ENCODE results near the gene RUFY4.
"Not testable (repeated sequence)": the region's sequence is repeated elsewhere in the genome, so short reads cannot be mapped to it uniquely, and the experiment has no call there.

RUFY4 gene

DNA sequence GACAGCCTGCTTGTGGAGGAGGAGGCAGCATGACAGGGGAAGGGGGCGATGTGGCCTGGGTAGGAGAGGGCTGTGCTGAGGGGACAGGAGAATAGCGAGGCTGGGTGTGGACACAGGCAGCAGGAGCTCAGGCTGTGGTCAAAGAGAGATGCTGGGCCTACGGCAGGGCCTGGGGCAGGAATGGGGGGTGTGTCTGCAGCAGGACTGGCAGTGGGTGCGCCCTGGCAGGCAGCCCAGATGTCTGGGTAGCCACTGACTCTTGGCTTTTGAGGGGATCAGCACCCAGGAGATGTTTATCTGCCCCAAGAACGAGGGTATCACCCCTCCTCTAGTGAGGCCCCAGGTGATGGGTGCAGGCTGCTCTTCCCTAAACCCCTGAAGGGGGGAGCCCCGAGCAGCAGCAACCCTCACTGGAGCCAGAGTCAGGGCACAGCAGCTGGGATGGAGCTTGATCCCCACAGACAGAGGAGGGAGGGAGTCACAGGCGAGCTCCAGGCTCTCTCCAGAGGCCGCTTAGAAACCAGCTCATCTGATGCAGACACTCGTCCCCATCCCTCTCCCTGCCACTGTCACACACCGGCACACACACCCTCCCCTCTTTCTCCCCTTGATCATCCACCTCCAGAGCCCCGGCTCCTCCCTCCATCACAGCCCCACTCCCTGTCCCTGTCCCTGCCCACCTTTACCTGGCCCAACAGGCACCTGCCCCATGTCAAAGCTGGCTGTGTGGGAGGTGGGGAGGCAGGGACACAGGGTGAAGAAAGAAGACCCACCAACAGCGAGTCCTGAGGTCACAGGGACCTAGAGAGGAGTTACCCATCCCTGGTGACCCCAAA is 36.5 kb upstream of the RUFY4 start:
- Histone ChIP-seq H3K9ac (ENCODE audit: low read length) (no peak overlapping the region), H3K36me3 (ENCODE audit: control insufficient read depth, insufficient read depth, low read length, severe bottlenecking) (no peaks in the 10 kb centered on the region), H3K9me3 (ENCODE audit: control insufficient read depth, low read length) (no peaks in the 10 kb centered on the region), H3K4me3 (ENCODE audit: low read length) (no peak overlapping the region), H3K27me3 (replicated peaks; ENCODE audit: control insufficient read depth, insufficient read depth, low read length) (peaks cover 4% of the 10 kb centered on the region), H3K4me1 (ENCODE audit: control insufficient read depth, insufficient read depth, low read length) (peaks cover 7% of the 10 kb centered on the region)
- no peak for DNase-seq (ENCODE audit: low read depth)

DNA sequence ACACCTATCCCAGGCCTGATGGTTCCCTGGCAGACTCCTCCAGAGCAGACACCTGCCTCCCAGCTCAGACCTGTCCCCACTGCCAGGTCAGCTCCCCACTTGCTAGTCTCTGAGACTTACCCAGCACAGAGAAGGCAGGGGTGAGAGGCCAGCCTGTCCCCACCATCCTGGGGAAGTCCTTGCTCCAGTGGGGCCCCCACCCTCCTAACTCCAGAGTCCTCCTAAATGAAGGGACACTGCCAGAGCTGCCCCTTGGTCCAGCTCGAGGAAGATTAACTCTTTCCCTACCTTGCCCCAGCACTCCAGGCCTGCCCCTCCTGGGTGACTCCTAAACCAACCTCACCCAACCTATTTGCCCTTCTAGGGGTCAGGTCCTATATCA is 35.9 kb upstream of the RUFY4 start:
- Histone ChIP-seq H3K9ac (ENCODE audit: low read length) (no peak overlapping the region), H3K4me3 (ENCODE audit: low read length) (no peak overlapping the region), H3K36me3 (ENCODE audit: control insufficient read depth, insufficient read depth, low read length, severe bottlenecking) (no peaks in the 10 kb centered on the region), H3K27me3 (replicated peaks; ENCODE audit: control insufficient read depth, insufficient read depth, low read length) (peaks cover 6% of the 10 kb centered on the region), H3K9me3 (ENCODE audit: control insufficient read depth, low read length) (no peaks in the 10 kb centered on the region), H3K4me1 (ENCODE audit: control insufficient read depth, insufficient read depth, low read length) (peaks cover 7% of the 10 kb centered on the region)
- no peak for DNase-seq (ENCODE audit: low read depth)

- H3K9me3 ChIP-seq (ENCODE audit: control insufficient read depth, low read length), result no peaks in the 10 kb centered on the region
- H3K4me1 ChIP-seq (ENCODE audit: control insufficient read depth, insufficient read depth, low read length), result peaks cover 7% of the 10 kb centered on the region
- H3K4me3 ChIP-seq (ENCODE audit: low read length), result no peak overlapping the region
- H3K9ac ChIP-seq (ENCODE audit: low read length), result peak overlapping the region; percentile 7
- no peak for DNase-seq (ENCODE audit: low read depth)
- no peaks in the 10 kb centered on the region for H3K36me3 ChIP-seq (ENCODE audit: control insufficient read depth, insufficient read depth, low read length, severe bottlenecking)
- peaks cover 6% of the 10 kb centered on the region for H3K27me3 ChIP-seq (replicated peaks; ENCODE audit: control insufficient read depth, insufficient read depth, low read length)
These were observed 35.2 kb upstream of the RUFY4 start for GRCh38 chr2:218033590-218034496.

- H3K4me3 ChIP-seq (ENCODE audit: low read length), result peak overlapping the region; percentile 69
- peak; percentile 84 for DNase-seq (ENCODE audit: low read depth)
- not testable (repeated sequence) for H3K36me3 ChIP-seq (ENCODE audit: control insufficient read depth, insufficient read depth, low read length, severe bottlenecking); H3K4me1 ChIP-seq (ENCODE audit: control insufficient read depth, insufficient read depth, low read length); H3K27me3 ChIP-seq (replicated peaks; ENCODE audit: control insufficient read depth, insufficient read depth, low read length); H3K9me3 ChIP-seq (ENCODE audit: control insufficient read depth, low read length)
- peak overlapping the region; percentile 7 for H3K9ac ChIP-seq (ENCODE audit: low read length)
These were observed 34.4 kb upstream of the RUFY4 start for GRCh38 chr2:218034497-218035213.

DNA sequence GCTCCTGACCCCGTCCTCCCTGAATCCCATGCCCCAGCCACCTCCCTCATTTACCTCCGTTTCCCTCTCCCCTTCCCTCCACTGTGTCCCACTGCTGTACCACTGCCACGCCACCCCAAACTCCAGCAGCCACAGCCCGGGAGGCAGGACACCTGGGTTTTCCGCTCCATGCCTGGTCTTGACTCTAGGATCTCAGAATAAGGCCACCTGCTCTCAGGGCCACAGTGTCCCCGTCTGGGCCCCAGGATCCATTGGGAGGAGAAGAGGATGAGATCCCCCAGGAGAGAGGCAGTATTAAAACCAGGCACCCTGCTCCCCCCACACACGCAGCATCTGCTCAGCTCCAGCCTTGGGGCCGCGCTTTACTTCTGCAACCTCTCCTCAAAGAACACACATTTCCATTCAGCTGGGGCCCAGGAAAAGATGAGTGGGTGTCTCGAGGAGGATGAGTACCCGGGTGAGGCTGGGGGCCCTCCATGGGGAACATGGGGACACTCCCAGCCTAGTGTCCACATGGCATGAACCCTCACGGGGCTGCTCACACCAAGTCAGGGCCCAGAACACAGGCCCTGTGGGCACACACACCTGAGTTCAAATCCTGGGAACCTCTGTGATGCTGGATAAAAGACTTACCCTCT is 33.5 kb upstream of the RUFY4 start:
- Histone ChIP-seq H3K9ac (ENCODE audit: low read length) (no peak overlapping the region), H3K4me3 (ENCODE audit: low read length) (no peak overlapping the region), H3K36me3 (ENCODE audit: control insufficient read depth, insufficient read depth, low read length, severe bottlenecking) (no peaks in the 10 kb centered on the region), H3K4me1 (ENCODE audit: control insufficient read depth, insufficient read depth, low read length) (no peaks in the 10 kb centered on the region), H3K9me3 (ENCODE audit: control insufficient read depth, low read length) (no peaks in the 10 kb centered on the region), H3K27me3 (replicated peaks; ENCODE audit: control insufficient read depth, insufficient read depth, low read length) (peaks cover 12% of the 10 kb centered on the region)
- DNase-seq (ENCODE audit: low read depth), result no peak

- Histone ChIP-seq H3K9me3 (ENCODE audit: control insufficient read depth, low read length) (no peaks in the 10 kb centered on the region), H3K4me1 (ENCODE audit: control insufficient read depth, insufficient read depth, low read length) (no peaks in the 10 kb centered on the region), H3K9ac (ENCODE audit: low read length) (no peak overlapping the region), H3K4me3 (ENCODE audit: low read length) (no peak overlapping the region), H3K36me3 (ENCODE audit: control insufficient read depth, insufficient read depth, low read length, severe bottlenecking) (no peaks in the 10 kb centered on the region), H3K27me3 (replicated peaks; ENCODE audit: control insufficient read depth, insufficient read depth, low read length) (peaks cover 12% of the 10 kb centered on the region)
- DNase-seq (ENCODE audit: low read depth), result no peak
These were observed 32.7 kb upstream of the RUFY4 start for GRCh38 chr2:218036371-218036770.

GRCh38 chr2:218039171-218039570 is 29.9 kb upstream of the RUFY4 start:
- DNase-seq (ENCODE audit: low read depth), result no peak
- Histone ChIP-seq H3K4me1 (ENCODE audit: control insufficient read depth, insufficient read depth, low read length) (no peaks in the 10 kb centered on the region), H3K9ac (ENCODE audit: low read length) (no peak overlapping the region), H3K36me3 (ENCODE audit: control insufficient read depth, insufficient read depth, low read length, severe bottlenecking) (no peaks in the 10 kb centered on the region), H3K9me3 (ENCODE audit: control insufficient read depth, low read length) (no peaks in the 10 kb centered on the region), H3K27me3 (replicated peaks; ENCODE audit: control insufficient read depth, insufficient read depth, low read length) (peaks cover 12% of the 10 kb centered on the region), H3K4me3 (ENCODE audit: low read length) (no peak overlapping the region)

DNA sequence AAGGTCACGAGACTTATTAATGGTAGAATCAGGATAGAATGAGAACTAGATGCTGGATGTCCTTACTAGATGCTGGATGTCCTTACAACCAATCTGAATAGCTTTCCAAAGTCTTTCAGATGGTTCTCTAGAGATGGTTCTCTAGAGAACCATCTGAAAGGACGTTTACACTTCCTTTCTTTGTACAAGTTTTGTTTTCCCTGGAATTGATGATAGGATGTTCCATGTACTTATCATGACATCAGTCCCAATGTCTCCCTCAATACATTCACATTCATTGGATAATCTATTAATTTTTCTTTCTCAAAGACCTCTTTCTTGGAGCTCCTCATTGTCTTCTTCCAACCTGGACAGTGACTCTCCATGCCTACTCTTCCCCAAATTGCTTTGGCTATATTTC is 28.2 kb upstream of the RUFY4 start:
- no peaks in the 10 kb centered on the region for H3K4me1 ChIP-seq (ENCODE audit: control insufficient read depth, insufficient read depth, low read length)
- peaks cover 12% of the 10 kb centered on the region for H3K27me3 ChIP-seq (replicated peaks; ENCODE audit: control insufficient read depth, insufficient read depth, low read length)
- no peak overlapping the region for H3K4me3 ChIP-seq (ENCODE audit: low read length)
- no peaks in the 10 kb centered on the region for H3K9me3 ChIP-seq (ENCODE audit: control insufficient read depth, low read length)
- H3K36me3 ChIP-seq (ENCODE audit: control insufficient read depth, insufficient read depth, low read length, severe bottlenecking), result no peaks in the 10 kb centered on the region
- no peak for DNase-seq (ENCODE audit: low read depth)
- H3K9ac ChIP-seq (ENCODE audit: low read length), result no peak overlapping the region

- H3K4me3 ChIP-seq (ENCODE audit: low read length), result no peak overlapping the region
- H3K36me3 ChIP-seq (ENCODE audit: control insufficient read depth, insufficient read depth, low read length, severe bottlenecking), result no peaks in the 10 kb centered on the region
- H3K27me3 ChIP-seq (replicated peaks; ENCODE audit: control insufficient read depth, insufficient read depth, low read length), result peaks cover 12% of the 10 kb centered on the region
- no peak overlapping the region for H3K9ac ChIP-seq (ENCODE audit: low read length)
- no peaks in the 10 kb centered on the region for H3K9me3 ChIP-seq (ENCODE audit: control insufficient read depth, low read length)
- H3K4me1 ChIP-seq (ENCODE audit: control insufficient read depth, insufficient read depth, low read length), result no peaks in the 10 kb centered on the region
- DNase-seq (ENCODE audit: low read depth), result no peak
These were observed 27.5 kb upstream of the RUFY4 start for GRCh38 chr2:218041302-218042168.

DNA sequence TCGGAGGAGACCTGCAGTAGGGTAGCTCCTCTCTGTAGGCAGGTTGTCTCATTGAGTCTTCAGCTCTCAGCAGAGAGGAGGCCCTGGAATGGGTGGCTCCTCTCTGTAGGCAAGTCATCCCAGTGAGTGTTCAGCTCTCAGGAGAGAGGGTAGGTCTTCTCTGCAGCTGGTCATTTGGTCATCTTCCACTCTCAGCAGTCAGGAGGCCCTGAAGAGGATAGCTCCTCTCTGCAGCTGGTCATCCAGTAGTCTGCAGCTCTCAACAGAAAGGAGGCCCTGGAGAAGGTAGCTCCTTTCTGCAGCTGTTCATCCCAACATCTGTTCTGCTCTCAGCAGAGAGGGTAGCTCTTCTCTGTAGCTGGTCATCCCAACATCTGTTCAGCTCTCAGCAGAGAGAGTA is 26.0 kb upstream of the RUFY4 start:
- Histone ChIP-seq H3K36me3 (ENCODE audit: control insufficient read depth, insufficient read depth, low read length, severe bottlenecking) (no peaks in the 10 kb centered on the region), H3K9me3 (ENCODE audit: control insufficient read depth, low read length) (no peaks in the 10 kb centered on the region), H3K9ac (ENCODE audit: low read length) (no peak overlapping the region), H3K27me3 (replicated peaks; ENCODE audit: control insufficient read depth, insufficient read depth, low read length) (peaks cover 6% of the 10 kb centered on the region), H3K4me1 (ENCODE audit: control insufficient read depth, insufficient read depth, low read length) (no peaks in the 10 kb centered on the region), H3K4me3 (ENCODE audit: low read length) (no peak overlapping the region)
- DNase-seq (ENCODE audit: low read depth), result no peak

Measured in adipocyte (in vitro differentiated cells).